Stimulated activated CD8-positive, alpha-beta memory T cell treated with anti-CD3 and anti-CD28 coated beads, Interleukin-12 subunit alpha, Interleukin-12 subunit beta, amount 100 ng/mL, for 24 hours (primary cell): Measurements from ENCODE around the gene CYP4A11.
"Not testable (repeated sequence)": the region's sequence is repeated elsewhere in the genome, so short reads cannot be mapped to it uniquely, and the experiment has no call there.

Experiments
- DNase-seq: peaks from one replicate; pipeline ENCODE4 v3.0.0-alpha.2; 2020; ENCODE audit errors: extremely low read depth

CYP4A11 gene, protein sequence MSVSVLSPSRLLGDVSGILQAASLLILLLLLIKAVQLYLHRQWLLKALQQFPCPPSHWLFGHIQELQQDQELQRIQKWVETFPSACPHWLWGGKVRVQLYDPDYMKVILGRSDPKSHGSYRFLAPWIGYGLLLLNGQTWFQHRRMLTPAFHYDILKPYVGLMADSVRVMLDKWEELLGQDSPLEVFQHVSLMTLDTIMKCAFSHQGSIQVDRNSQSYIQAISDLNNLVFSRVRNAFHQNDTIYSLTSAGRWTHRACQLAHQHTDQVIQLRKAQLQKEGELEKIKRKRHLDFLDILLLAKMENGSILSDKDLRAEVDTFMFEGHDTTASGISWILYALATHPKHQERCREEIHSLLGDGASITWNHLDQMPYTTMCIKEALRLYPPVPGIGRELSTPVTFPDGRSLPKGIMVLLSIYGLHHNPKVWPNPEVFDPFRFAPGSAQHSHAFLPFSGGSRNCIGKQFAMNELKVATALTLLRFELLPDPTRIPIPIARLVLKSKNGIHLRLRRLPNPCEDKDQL

DNA sequence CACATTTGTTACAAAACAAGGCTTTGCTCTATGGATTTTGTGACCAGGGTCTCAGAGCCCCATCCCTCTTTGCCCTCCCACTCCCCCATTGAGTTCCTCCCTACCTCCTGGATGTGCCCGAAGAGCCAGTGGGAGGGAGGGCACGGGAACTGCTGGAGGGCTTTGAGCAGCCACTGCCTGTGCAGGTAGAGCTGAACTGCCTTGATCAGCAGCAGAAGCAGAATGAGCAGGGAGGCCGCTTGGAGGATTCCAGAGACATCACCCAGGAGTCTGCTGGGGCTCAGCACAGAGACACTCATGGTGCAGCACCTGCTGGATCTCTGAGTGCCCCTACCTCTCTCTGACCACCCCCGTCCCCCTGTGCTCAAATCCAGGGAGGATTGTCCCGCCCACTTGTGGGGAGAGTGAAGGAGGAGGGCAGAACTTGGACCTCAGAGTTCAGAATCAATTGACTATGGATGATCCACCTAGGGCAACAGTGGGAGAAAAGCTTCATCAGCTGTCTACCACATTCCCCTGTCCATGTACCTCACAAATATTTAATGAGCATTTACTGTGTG is at the start of gene CYP4A11:
Gene CYP4A11, minus strand, starts transcription at position 342 of the 560 bp plus-strand sequence. Its CDS starts 43 bp downstream, at position 299.
- DNase-seq = no peak

DNA sequence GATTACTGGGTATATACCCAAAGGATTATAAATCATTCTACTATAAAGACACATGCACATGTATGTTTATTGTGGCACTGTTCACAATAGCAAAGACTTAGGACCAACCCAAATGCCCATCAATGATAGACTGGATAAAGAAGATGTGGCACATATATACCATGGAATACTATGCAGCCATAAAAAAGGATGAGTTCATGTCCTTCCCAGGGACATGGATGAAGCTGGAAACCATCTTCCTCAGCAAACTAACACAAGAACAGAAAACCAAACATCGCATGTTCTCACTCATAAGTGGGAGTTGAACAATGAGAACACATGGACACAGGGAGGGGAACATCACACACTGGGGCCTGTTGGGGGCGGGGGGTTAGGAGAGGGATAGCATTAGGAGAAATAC is 49.3 kb upstream of the CYP4A11 start:
- not testable (repeated sequence) for DNase-seq

DNA sequence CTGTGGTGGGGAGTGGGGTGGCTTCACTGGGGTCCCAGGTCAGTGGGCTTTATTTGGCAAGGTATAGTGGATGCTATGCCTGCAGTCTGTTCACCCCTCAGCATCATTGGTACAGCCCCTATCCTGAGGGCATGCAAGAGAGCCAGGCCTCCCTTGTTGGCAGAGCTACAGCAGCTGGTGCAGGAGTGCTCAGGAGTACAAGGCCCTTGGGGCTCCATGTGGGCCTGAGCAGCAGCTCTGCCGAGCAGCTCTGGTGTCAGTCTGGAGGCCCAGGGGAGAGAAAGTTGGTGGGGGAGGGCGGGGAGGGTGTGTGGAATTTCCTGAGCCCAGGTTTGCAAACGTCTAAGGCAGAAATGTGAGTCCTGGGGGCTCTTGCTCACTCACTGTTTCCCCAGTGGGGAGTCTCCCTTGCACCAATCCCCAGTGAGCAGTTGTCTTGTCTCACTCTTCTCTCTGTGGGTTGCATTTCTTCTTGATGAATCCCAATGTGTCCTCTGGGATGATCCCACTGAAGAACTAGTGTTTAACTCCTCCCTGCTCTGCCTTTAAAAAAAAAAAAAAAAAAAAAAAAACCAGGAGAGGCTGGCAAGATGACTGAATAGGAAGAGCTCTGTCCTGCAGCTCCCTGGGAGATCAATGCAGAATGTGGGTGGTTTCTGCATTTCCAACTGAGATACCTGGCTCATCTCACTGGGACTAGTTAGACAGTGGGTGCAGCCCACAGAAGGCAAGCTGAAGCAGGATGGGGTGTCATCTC is 42.7 kb upstream of the CYP4A11 start:
- DNase-seq = no peak

DNA sequence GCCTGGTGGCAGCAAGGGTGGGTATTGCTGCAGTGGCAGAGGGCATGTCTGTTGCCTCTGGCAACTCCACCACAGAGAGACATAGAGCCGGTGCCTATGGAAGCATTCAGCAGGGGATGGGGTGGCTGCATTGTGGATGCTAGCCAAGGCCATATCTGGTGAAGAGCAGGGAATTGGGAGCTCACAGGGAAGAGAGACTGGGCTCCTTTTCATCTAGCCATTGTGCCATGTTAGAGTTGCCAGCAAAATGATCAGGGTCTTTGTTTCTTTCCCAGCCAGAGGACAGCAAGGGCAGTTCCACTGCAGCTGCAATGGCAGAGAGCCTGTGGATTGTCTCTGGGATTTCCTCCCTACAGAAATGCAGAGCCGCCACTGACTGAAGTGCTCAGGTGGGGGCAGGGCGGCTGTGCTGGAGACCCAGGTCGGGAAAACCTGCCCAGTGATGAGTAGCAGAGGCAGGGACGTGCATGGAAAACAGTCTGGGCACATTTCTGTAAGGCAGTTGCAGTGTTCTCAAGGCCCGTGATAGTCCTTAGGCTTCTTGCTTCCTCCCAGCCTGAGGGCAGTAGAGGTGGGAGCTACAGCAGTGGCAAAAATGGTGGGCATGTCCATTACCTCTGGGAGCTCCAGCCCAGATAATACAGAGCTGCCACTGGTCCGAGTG is 42.0 kb upstream of the CYP4A11 start:
- DNase-seq = no peak

DNA sequence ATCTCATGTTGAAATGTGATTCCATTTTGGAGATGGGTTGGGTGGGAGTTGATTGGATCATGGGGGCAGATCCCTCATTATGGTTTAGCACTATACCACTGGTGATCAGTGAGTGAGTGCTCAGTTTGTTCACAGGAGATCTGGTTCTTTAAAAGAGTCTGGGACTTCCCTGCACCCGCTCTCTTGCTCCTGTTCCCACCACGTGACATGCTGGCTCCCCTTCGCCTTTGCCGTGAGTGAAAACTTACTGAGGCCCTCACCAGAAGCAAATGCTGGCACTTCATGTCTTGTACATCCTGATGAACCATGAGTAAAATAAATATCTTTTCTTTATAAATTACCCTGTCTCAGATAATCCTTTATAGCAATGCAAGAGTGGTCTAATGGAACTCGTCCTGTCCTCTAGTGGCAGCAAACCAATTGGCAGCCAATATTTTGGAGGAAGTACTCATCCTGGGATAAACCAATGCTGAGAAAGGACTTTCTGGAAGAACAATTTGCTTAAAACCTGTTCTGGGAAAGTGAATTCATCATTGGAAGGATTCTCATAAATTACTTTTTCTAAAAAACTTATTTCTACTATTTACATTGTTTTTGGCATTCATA is 27.8 kb upstream of the CYP4A11 start:
- no peak for DNase-seq

DNA sequence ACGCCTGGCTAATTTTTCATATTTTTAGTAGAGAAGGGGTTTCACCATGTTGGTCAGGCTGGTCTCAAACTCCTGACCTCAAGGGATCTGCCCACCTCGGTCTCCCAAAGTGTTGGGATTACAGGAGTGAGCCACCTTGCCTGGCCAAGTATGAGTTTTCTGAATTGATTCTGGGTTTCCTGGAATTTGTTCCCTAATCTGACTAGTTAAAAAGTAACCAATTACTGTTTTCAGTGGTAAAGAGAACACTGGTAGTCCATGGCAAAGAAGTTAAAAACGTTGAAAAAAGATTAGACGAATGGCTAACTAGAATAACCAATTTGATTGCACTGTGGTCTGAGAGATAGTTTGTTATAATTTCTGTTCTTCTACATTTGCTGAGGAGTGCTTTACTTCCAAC is 21.0 kb upstream of the CYP4A11 start:
- DNase-seq = not testable (repeated sequence)

DNA sequence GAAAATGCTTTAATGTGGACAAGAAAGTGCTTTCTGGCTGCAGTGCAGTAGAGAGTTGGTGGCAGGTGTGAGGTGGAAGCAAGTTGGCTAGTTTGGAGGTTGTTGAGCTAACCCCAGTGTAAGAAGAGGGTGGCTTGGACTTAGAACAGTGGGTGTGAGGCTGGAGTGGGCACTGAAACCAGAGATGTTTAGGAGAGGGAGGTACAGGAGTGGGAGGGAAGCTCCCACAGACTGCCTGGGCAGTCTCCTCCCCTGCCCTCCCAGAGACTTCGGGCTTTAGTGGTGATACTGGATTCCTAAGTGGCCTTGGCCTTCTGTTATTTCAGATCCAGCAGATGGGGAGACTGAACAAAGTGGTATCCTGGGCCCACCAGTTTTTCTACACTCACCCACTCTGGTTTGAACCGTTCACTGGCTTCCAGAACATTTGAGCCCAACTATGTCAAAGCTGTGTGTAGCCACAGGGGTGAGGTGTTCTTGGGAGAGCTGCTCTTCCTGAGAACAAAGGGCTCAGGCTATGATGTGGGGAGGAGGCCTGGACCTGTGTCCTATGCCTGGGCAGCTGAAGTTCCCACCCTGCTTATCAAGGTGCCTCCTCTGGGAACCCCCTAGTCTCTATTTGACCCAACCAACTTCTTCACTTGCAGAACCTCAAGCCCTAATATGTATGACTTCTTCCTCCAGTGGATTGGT is 19.9 kb upstream of the CYP4A11 start:
- DNase-seq = no peak

DNA sequence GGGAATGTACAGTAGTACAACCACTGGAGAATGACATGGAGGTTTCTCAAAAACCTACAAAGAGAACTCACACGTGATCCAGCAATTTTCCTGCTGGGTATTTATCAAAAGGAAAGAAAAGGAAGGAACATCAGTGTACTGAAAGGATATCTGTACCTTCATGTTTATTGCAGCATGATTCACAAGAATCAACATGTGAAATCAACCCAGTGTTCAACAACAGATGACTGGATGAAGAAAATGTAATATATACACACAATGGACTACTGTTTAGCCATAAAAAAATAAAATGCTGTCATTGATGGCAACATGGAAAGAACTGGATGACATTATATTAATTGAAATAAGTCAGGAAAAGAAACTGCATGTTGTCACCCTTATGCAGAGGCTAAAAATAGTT is 19.0 kb upstream of the CYP4A11 start:
- DNase-seq = no peak

DNA sequence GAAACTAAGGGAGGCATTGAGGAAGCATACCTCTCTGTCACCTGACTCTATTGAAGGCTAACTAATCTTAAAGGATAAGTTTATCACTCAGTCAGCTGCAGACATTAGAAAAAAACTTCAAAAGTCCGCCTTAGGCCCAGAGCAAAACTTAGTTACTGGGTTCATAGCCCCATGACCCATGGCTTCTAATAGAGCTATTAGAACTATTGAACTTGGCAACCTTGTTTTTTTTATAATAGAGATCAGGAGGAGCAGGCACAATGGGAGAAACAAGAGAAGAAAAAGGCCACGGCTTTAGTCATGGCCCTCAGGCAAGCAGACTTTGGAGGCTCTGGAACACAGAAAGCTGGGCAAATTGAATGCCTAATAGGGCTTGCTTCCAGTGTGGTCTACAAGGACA is 13.8 kb upstream of the CYP4A11 start:
- not testable (repeated sequence) for DNase-seq

DNA sequence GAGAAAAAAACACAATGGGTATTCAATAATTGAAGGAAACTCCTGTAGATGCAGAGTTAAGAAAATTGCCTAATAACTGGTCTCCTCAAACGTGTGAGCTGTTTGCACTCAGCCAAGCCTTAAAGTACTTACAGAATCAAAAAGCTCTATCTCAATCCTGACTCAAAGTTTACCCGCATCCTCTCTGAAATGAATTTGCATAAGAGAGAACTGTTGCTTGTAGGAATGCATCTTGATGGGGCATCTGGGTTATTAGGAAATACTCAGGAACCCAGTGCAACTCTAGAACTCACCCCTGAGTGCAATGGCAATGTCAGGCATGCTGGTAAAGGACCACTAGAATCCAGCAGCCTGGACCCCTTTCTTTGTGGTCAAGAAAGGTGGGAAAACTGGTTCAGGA is 12.6 kb upstream of the CYP4A11 start:
- not testable (repeated sequence) for DNase-seq

DNA sequence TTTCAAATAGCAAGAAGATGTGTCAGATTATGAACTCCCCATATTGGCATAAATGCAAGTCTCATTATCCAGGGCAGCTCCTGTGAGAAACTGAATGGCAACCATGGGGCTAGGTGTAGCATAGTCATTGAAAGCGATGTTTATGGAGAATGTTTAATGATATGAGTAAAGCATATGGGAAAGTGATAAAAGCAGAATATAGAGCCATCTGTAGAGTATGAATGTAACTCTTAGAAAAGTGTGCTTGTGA is 8.1 kb upstream of the CYP4A11 start:
- DNase-seq = not testable (repeated sequence)

DNA sequence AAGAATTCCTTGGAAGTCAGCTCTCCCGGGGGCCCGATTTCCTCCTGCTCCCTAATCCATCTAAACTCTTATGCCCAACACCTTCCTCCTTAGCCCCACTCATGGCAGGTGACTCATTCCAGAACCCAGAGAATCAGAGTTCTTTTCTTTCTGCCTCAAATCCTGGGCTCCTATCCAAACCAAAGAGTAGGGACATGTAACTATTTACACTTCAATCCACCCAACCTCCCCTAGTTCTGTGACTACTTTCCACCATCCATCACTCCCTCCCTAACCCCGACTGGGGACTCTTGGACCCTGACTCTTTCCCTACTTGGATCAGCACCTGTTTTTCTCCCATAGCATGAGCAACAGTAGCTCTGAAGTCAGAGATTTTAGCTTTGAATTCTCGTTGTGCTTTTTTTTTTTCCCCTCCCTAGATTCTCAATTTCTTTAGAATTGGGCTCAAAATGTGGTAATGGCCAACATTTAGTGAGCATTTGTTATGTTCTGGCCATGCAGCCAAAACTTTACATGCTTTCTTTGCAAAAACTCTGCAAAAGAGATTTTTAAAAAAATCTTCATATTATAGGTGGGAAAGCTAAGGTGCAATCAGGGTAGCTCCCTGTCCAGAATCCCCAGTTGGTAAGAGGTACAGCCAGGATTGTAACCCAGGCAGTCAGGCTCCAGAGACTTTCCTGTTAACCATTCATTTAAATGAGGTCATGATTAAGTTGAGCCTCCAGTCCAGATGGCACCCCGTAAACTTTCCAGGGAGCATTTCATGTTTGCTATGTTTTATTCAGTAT is 7.5 kb upstream of the CYP4A11 start:
- no peak for DNase-seq

DNA sequence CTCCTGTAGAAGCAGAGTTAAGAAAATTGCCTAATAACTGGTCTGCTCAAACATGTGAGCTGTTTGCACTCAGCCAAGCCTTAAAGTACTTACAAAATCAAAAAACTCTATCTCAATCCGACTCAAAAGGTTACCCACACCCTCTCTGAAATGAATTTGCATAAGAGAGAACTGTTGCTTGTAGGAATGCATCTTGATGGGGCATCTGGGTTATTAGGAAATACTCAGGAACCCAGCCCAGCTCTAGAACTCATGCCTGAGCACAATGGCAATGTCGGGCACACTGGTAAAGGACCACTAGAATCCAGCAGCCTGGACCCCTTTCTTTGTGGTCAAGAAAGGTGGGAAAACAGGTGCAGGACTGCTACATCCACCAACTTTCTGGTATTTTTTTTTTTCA is 6.4 kb upstream of the CYP4A11 start:
- not testable (repeated sequence) for DNase-seq

DNA sequence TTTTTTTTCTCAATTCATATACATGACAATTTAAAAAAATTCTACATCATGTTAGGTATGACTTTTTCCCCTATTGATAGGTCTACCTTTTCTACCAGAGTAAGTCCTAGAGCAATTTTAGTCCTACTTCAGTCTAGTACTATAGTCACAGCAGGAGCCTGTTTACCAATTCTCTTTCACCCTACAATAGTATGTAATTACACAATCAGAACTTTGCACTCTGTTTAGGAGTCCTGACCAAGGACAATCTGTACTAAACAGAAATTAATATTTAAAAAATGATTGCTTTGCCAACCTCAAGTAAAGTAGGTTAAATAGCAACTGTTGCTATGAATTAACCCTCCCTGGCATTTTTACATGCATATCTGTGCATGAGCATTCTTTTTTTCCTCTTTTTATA is 810 bp upstream of the CYP4A11 start:
- DNase-seq = no peak

DNA sequence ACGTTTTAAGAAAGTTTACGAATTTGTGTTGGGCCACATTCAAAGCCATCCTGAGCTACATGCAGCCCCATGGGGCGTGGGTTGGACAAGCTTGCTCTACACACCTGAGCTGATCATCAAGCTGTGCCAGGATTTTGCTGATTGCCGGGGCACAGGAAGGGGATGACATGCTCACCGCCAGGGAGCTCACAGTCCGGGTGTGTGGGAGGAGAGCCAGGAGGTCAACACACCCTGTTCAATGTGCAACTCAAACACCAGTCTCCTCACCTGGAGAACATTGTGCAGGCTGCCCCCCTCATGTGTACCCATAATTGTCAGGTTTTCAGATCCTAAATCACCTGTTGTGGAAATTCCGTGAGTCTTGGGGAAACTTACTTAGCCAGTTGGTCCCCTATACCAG is 969 bp downstream of the CYP4A11 start:
- DNase-seq = no peak

DNA sequence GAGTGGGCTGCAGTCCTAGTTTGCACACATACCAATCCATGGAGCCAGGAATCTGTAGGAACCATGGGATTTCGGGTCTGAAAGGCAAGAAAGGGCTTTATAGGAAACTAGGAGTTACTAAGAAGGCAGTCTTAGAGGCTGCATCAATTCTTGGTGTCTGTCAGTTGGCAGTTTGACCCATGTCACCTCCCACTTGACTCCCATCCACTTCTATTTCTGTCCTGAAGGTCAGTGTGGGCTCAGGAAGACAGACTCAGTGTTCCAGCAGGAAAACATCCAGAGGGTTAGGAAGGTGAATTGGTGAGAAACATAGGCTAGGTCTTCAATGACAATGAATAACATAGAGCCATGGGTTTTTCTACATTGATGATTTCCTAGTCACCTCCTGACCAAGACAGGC is 4.0 kb downstream of the CYP4A11 start:
- no peak for DNase-seq

DNA sequence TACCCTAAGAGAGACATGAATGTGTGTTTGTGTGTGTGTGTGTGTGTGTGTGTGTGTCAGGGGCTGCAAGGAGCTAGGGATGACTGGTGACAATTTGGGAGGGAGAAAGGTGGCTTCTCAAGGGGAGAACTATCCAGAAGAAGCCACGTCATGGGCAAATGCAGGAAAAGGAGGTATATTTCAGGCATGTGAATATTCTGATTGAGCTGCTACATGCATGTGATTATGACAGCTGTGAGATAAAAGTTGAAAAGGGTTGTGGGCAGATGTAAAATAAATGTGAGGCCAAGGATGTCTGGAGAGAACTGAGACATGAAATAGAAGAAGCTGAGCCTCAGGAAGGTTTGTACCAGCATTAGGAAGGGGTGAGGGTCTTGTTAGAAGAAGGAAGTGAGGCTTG is 4.5 kb downstream of the CYP4A11 start:
- DNase-seq = no peak

DNA sequence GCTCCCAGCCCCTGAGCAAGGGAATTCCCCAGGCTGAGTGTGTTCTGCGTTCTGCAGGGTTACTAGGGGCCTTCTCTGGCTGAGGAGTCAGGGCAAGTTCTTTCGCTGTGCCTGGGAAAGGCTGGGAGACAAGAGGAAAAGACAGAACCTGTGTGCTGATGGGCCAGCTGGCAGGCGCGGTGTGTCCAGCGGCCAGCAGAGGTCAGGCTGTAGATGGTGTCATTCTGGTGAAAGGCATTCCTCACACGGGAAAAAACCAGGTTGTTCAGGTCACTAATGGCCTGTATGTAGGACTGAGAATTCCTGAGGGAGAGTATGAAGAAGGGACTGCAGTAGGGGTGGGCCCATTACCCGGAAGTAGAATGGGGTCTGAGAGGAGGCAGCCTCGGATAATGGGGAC is 6.4 kb downstream of the CYP4A11 start:
- not testable (repeated sequence) for DNase-seq

DNA sequence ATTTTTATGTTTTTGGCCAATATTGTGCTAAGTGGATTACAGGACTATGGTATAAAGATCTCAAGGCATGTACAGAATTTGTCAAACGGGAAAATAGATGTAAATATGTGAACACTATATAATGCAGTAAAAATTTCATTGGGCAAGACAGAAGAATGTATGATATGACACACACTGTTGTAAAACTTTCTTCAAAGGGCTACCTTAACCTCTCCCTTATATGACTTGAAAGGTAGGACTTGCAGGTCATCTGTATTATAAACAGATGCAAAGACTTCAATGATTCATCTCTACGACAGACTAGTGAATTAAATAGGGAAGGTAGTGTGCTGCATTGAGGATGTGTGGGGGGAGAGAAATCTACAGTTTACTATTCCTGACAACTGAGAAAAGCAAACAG is 9.3 kb downstream of the CYP4A11 start:
- not testable (repeated sequence) for DNase-seq

DNA sequence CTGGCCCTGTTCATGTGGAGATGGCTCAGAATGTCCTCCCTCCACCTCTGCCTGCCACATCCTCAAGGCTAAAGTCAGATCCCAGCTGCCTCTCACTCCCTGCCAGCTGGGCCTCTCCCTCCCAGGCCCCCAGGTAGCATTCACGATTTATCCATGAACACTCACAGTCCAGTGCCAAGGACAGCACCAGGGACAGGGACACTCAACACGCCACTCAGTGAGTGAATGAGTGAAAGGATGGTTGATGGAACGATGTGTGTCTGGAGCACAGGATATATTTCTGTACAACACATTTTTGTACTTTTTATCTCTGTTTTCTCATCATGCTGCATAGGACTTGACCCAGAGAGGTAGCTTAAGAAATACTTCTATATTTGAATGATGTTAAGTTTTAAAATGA is 10.1 kb downstream of the CYP4A11 start:
- DNase-seq = no peak
